ENCODE measurements around the gene ADGRG1.

DNA sequence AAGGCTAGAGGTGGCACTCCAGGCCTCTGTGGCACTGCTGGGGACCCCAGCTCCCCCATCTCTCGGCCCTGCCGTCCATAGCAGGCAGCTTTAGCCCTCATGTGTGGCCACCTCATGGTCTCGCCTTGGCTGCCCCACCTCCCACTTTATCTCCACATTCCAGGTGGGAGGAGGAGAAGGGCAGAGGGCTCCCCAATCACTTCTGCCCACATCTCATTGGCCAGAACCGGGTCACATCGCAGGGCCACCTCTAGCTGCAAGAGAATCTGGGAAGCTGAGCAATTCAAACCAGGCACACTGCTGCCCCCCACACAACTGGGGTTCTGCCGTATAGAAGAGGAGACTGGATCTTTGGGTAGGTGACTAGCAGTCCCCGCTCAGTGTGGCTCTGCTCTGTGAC lies 67.8 kb downstream of the ADGRG1 start:
- TF ChIP-seq POLR2AphosphoS5 (IDR thresholded peaks at IDR 0.05; ENCODE audit: low read depth, low read length), result no peak
- TF ChIP-seq, protein P1, sequence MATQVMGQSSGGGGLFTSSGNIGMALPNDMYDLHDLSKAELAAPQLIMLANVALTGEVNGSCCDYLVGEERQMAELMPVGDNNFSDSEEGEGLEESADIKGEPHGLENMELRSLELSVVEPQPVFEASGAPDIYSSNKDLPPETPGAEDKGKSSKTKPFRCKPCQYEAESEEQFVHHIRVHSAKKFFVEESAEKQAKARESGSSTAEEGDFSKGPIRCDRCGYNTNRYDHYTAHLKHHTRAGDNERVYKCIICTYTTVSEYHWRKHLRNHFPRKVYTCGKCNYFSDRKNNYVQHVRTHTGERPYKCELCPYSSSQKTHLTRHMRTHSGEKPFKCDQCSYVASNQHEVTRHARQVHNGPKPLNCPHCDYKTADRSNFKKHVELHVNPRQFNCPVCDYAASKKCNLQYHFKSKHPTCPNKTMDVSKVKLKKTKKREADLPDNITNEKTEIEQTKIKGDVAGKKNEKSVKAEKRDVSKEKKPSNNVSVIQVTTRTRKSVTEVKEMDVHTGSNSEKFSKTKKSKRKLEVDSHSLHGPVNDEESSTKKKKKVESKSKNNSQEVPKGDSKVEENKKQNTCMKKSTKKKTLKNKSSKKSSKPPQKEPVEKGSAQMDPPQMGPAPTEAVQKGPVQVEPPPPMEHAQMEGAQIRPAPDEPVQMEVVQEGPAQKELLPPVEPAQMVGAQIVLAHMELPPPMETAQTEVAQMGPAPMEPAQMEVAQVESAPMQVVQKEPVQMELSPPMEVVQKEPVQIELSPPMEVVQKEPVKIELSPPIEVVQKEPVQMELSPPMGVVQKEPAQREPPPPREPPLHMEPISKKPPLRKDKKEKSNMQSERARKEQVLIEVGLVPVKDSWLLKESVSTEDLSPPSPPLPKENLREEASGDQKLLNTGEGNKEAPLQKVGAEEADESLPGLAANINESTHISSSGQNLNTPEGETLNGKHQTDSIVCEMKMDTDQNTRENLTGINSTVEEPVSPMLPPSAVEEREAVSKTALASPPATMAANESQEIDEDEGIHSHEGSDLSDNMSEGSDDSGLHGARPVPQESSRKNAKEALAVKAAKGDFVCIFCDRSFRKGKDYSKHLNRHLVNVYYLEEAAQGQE (IDR thresholded peaks at IDR 0.05; ENCODE audit: insufficient read depth in 1 of 2, low read depth in 2 of 2, low read length in 2 of 2), result no peak
- no peak for TF ChIP-seq TAF1 (IDR thresholded peaks at IDR 0.05; ENCODE audit: borderline replicate concordance, insufficient read depth, low read length)
- TF ChIP-seq FOXP2 (optimal IDR thresholded peaks at IDR 0.05; ENCODE audit: borderline replicate concordance, extremely low read depth, extremely low read length, insufficient read depth), result no peak

All from PFSK-1 (cell line).